SK-N-SH treated with all-trans-retinoic acid at 6 μM for 48 hours (cell line): ENCODE measurements around the gene ZNF791.

Experiments used
- ATAC-seq: fragments of 200-7000 bp; cut with Tn5 transposase; 3 replicates; pipeline ENCODE4 v1.9.1; 2020; ENCODE audit warnings: mild to moderate bottlenecking, moderate library complexity
- ARNTL ChIP-seq: fragments of 450-650 bp; formaldehyde crosslinking; IDR thresholded peaks from 2 replicates; pipeline ENCODE4 v1.5.0; 2020; ENCODE audit warnings: low read depth, mild to moderate bottlenecking, moderate library complexity, borderline replicate concordance
- BACH2 ChIP-seq: fragments of 250-450 bp; sonication (Bioruptor Pico); IDR thresholded peaks from 2 replicates; pipeline ENCODE4 v1.9.0; 2021; ENCODE audit warnings: mild to moderate bottlenecking, borderline replicate concordance
- CSDC2 ChIP-seq: fragments of 250-450 bp; sonication (Bioruptor Pico); IDR thresholded peaks from 2 replicates; pipeline ENCODE4 v1.5.0; 2020; ENCODE audit warnings: mild to moderate bottlenecking, moderate library complexity
- GLIS3 ChIP-seq: fragments of 250-450 bp; sonication (Bioruptor Pico); IDR thresholded peaks from 2 replicates; pipeline ENCODE4 v1.5.0; 2020; ENCODE audit warnings: mild to moderate bottlenecking, moderate library complexity
- PPARA ChIP-seq: fragments of 250-450 bp; sonication (Bioruptor Pico); IDR thresholded peaks from 2 replicates; pipeline ENCODE4 v1.5.0; 2020; ENCODE audit warnings: mild to moderate bottlenecking, borderline replicate concordance
- SNAI2 ChIP-seq: fragments of 250-450 bp; sonication (Bioruptor Pico); IDR thresholded peaks from 2 replicates; pipeline ENCODE4 v1.5.0; 2020; ENCODE audit warnings: mild to moderate bottlenecking, moderate library complexity
- TOX ChIP-seq: fragments of 250-450 bp; sonication (Bioruptor Pico); IDR thresholded peaks from 2 replicates; pipeline ENCODE4 v1.8.0; 2021; ENCODE audit warnings: mild to moderate bottlenecking, moderate library complexity, borderline replicate concordance
- ZC3H10 ChIP-seq: fragments of 250-450 bp; sonication (Bioruptor Pico); IDR thresholded peaks from 2 replicates; pipeline ENCODE4 v1.5.1; 2021; ENCODE audit warnings: mild to moderate bottlenecking, moderate library complexity
- ZFP3 ChIP-seq: fragments of 250-450 bp; sonication (Bioruptor Pico); IDR thresholded peaks from 2 replicates; pipeline ENCODE4 v1.5.0; 2020; ENCODE audit warnings: mild to moderate bottlenecking, moderate library complexity
- ZNF565 ChIP-seq: fragments of 450-650 bp; formaldehyde crosslinking; conservative IDR thresholded peaks from 2 replicates; pipeline ENCODE4 v1.5.0; 2020; ENCODE audit warnings: low read depth, mild to moderate bottlenecking, moderate library complexity
- ZNF70 ChIP-seq: fragments of 450-650 bp; formaldehyde crosslinking; IDR thresholded peaks from 2 replicates; pipeline ENCODE4 v1.5.0; 2020; ENCODE audit warnings: mild to moderate bottlenecking, moderate library complexity
- ZNF8 ChIP-seq: fragments of 450-650 bp; formaldehyde crosslinking; IDR thresholded peaks from 2 replicates; pipeline ENCODE4 v1.5.0; 2020; ENCODE audit warnings: mild to moderate bottlenecking, moderate library complexity
- TF ChIP-seq, protein P1 (sequence below): fragments of 250-450 bp; sonication (Bioruptor Pico); IDR thresholded peaks from 2 replicates; pipeline ENCODE4 v1.5.0; 2020; ENCODE audit warnings: mild to moderate bottlenecking, moderate library complexity
- TF ChIP-seq, protein P2 (sequence below): fragments of 250-450 bp; sonication (Bioruptor Pico); IDR thresholded peaks from 2 replicates; pipeline ENCODE4 v1.8.0; 2020; ENCODE audit warnings: mild to moderate bottlenecking, moderate library complexity, borderline replicate concordance
- TF ChIP-seq, protein P3 (sequence below): fragments of 250-450 bp; sonication (Bioruptor Pico); IDR thresholded peaks from 2 replicates; pipeline ENCODE4 v1.5.1; 2020; ENCODE audit warnings: low read depth, mild to moderate bottlenecking, moderate library complexity
- TF ChIP-seq, protein P4 (sequence below): fragments of 250-450 bp; sonication (Bioruptor Pico); IDR thresholded peaks from 2 replicates; pipeline ENCODE4 v1.8.0; 2021; ENCODE audit warnings: low read depth, mild to moderate bottlenecking, moderate library complexity, borderline replicate concordance

ZNF791 gene

DNA sequence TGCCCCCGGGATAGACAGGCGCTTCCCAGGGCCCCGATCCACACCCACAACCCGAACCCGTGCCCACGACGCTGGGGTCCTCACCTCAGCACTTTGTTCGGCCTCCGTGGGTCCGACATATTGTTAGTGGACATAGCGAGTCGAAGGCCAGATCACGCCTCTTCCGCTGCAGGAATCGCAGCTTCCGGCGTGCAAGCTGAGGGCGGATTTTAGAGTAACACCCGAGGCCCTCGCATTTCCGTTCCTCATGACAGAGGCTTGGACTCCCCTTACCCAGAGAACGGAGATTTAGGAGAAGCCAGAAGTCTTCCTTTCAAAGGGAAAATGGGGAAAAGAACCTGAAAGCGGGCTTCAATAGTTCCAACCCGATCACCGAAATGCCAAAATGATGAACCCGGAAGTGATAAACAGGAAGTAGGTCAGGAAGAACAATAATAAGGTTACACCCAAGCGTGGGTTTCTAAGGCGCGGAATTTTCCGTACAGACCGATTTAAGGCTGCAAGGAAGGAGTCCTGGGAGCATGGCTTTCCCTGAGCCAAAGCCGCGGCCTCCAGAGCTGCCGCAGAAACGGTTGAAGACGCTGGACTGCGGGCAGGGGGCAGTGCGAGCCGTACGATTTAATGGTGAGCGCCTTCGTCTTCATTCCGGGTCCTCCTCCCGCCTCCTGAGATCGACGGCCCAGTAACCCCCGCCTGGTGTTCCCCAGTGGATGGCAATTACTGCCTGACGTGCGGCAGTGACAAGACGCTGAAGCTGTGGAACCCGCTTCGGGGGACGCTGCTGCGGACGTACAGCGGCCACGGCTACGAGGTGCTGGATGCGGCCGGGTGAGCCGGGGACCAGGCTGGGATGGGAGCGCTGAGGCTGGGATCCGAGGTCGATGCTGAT lies 58.8 kb downstream of the ZNF791 start:
- ATAC-seq, result peak; percentile 65
- TF ChIP-seq, protein P1, sequence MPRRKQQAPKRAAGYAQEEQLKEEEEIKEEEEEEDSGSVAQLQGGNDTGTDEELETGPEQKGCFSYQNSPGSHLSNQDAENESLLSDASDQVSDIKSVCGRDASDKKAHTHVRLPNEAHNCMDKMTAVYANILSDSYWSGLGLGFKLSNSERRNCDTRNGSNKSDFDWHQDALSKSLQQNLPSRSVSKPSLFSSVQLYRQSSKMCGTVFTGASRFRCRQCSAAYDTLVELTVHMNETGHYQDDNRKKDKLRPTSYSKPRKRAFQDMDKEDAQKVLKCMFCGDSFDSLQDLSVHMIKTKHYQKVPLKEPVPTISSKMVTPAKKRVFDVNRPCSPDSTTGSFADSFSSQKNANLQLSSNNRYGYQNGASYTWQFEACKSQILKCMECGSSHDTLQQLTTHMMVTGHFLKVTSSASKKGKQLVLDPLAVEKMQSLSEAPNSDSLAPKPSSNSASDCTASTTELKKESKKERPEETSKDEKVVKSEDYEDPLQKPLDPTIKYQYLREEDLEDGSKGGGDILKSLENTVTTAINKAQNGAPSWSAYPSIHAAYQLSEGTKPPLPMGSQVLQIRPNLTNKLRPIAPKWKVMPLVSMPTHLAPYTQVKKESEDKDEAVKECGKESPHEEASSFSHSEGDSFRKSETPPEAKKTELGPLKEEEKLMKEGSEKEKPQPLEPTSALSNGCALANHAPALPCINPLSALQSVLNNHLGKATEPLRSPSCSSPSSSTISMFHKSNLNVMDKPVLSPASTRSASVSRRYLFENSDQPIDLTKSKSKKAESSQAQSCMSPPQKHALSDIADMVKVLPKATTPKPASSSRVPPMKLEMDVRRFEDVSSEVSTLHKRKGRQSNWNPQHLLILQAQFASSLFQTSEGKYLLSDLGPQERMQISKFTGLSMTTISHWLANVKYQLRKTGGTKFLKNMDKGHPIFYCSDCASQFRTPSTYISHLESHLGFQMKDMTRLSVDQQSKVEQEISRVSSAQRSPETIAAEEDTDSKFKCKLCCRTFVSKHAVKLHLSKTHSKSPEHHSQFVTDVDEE (CRISPR knock-in tag), result no peak
- no peak for TF ChIP-seq BACH2
- TF ChIP-seq, protein P2, sequence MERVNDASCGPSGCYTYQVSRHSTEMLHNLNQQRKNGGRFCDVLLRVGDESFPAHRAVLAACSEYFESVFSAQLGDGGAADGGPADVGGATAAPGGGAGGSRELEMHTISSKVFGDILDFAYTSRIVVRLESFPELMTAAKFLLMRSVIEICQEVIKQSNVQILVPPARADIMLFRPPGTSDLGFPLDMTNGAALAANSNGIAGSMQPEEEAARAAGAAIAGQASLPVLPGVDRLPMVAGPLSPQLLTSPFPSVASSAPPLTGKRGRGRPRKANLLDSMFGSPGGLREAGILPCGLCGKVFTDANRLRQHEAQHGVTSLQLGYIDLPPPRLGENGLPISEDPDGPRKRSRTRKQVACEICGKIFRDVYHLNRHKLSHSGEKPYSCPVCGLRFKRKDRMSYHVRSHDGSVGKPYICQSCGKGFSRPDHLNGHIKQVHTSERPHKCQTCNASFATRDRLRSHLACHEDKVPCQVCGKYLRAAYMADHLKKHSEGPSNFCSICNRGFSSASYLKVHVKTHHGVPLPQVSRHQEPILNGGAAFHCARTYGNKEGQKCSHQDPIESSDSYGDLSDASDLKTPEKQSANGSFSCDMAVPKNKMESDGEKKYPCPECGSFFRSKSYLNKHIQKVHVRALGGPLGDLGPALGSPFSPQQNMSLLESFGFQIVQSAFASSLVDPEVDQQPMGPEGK, result no peak
- no peak for TF ChIP-seq PPARA (CRISPR knock-in tag)
- no peak for TF ChIP-seq ZFP3 (CRISPR knock-in tag)
- no peak for TF ChIP-seq SNAI2 (CRISPR knock-in tag)

DNA sequence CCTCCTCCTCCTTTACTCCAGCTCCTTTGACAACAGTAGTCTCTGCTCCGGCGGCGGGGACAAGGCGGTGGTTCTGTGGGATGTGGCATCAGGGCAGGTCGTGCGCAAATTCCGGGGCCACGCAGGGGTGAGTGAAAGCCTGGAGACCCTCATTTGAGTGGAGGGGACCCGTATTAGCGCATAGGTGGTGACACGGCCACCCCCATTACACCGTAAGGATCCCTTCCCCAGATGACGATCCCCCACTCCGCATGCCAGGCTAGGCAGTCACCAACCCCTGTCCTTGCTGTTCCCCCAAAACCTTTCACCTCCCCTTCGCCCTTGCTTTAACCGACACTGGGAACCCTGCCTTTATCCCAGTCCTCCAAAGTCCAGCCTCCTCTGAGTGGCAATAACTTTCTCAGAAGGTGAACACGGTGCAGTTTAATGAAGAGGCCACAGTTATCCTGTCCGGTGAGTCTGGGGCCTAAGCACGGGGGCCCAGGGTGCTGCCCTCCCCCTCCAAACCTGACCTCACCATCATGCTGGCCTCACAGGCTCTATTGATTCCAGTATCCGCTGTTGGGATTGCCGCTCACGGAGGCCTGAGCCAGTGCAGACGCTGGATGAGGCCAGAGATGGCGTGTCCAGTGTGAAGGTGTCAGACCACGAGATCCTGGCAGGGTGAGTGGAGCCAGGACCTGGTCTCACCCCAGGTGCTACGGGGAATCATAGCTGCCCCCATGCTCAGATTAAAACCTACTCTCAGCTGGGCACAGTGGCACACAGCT lies 59.6 kb downstream of the ZNF791 start:
- ATAC-seq, result no peak
- TF ChIP-seq ZC3H10 (CRISPR knock-in tag) (no peak), GLIS3 (CRISPR knock-in tag) (no peak), TOX (CRISPR knock-in tag) (no peak), ZNF8 (CRISPR knock-in tag) (no peak), SNAI2 (CRISPR knock-in tag) (no peak), ARNTL (CRISPR knock-in tag) (no peak), PPARA (CRISPR knock-in tag) (no peak), ZNF70 (no peak), ZFP3 (CRISPR knock-in tag) (no peak), ZNF565 (CRISPR knock-in tag) (no peak)
- TF ChIP-seq, protein P3, sequence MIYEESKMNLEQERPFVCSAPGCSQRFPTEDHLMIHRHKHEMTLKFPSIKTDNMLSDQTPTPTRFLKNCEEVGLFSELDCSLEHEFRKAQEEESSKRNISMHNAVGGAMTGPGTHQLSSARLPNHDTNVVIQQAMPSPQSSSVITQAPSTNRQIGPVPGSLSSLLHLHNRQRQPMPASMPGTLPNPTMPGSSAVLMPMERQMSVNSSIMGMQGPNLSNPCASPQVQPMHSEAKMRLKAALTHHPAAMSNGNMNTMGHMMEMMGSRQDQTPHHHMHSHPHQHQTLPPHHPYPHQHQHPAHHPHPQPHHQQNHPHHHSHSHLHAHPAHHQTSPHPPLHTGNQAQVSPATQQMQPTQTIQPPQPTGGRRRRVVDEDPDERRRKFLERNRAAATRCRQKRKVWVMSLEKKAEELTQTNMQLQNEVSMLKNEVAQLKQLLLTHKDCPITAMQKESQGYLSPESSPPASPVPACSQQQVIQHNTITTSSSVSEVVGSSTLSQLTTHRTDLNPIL, result no peak
- TF ChIP-seq, protein P4, sequence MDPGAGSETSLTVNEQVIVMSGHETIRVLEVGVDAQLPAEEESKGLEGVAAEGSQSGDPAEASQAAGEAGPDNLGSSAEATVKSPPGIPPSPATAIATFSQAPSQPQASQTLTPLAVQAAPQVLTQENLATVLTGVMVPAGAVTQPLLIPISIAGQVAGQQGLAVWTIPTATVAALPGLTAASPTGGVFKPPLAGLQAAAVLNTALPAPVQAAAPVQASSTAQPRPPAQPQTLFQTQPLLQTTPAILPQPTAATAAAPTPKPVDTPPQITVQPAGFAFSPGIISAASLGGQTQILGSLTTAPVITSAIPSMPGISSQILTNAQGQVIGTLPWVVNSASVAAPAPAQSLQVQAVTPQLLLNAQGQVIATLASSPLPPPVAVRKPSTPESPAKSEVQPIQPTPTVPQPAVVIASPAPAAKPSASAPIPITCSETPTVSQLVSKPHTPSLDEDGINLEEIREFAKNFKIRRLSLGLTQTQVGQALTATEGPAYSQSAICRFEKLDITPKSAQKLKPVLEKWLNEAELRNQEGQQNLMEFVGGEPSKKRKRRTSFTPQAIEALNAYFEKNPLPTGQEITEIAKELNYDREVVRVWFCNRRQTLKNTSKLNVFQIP, result no peak
- TF ChIP-seq, protein P1 (CRISPR knock-in tag), result no peak

DNA sequence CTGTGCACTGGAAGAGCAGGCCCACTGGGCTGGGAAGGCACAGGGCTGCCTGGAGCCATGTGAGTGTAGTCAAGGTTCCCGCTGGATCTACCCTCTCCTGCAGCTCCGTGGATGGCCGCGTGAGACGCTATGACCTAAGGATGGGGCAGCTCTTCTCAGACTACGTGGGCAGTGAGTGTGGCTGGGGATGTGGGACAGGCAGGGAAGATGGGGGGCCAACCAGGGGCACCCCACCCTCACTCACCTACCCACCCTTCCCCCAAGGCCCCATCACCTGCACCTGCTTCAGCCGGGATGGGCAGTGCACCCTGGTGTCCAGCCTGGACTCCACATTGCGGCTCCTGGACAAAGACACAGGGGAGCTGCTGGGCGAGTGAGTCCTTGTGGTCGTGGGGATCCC lies 62.0 kb downstream of the ZNF791 start:
- ATAC-seq, result no peak
- TF ChIP-seq GLIS3 (CRISPR knock-in tag) (no peak), ZNF8 (CRISPR knock-in tag) (no peak), BACH2 (no peak), ZNF70 (no peak), CSDC2 (CRISPR knock-in tag) (no peak)
- TF ChIP-seq, protein P3, result no peak
- TF ChIP-seq, protein P2, result no peak
- TF ChIP-seq, protein P1 (CRISPR knock-in tag), result no peak
